Melanocyte of skin (primary cell): ENCODE measurements around the gene GAL3ST3. TPM values are rescaled to one million over a fixed set of nuclear protein-coding genes. Genes with fewer than 3 reads are reported as not detected.

ENCODE experiments used
- total RNA-seq, 2 donors: library from RNA; depleted of rRNA; stranded (reverse); fragments of >200 nt; gene quantifications; 2 replicates each; pipeline ENCODE4 v1.2.3, GENCODE V29; 2012

GAL3ST3 gene
- total RNA-seq, result not detected

GRCh38 chr11:66048547-66049323 is at the start of gene GAL3ST3:
Gene GAL3ST3 (minus strand): TSS chr11:66049161. CDS start chr11:66045415, 3,746 bp downstream.

GRCh38 chr11:66069715-66070603 is 21.0 kb upstream of the GAL3ST3 start, which contains the start of gene PACS1:
Gene PACS1 (plus strand): TSS chr11:66070272. CDS start chr11:66070487, 215 bp downstream.

GRCh38 chr11:66051766-66052663 is 3.1 kb upstream of the GAL3ST3 start, which contains the start of gene SF3B2:
Gene SF3B2 (plus strand): TSS chr11:66052364. CDS start chr11:66052385, 21 bp downstream.

GRCh38 chr11:66026017-66026529 is 22.9 kb downstream of the GAL3ST3 start, which contains the start of gene CATSPER1:
Gene CATSPER1 (minus strand): TSS chr11:66026479. CDS start chr11:66026379, 100 bp downstream.

GRCh38 chr11:66011785-66012303 is 37.1 kb downstream of the GAL3ST3 start, which contains the start of gene CST6:
Gene CST6 (plus strand): TSS chr11:66012008. CDS start chr11:66012045, 37 bp downstream.

GRCh38 chr11:66001942-66002647 is 46.9 kb downstream of the GAL3ST3 start, which contains the start of the genes BANF1 and EIF1AD:
Gene BANF1 (plus strand): TSS chr11:66002503. CDS start chr11:66003251, 748 bp downstream.
Gene EIF1AD (minus strand): TSS chr11:66002157. CDS start chr11:66000389, 1,768 bp downstream.

Other genes with a start within 250 kb of the GAL3ST3 start
- 1 to 10 TPM in 1 of 2 donors, under 1 TPM in 1; 0.69 to 2.3 TPM for gene SNX32, start 215.2 kb downstream of the GAL3ST3 start, total RNA-seq
- 1,000 to 10,000 TPM; 1,026 to 1,378 TPM for gene CFL1, start 191.0 kb downstream of the GAL3ST3 start, total RNA-seq
- 10 to 100 TPM; 37.9 to 51.0 TPM for gene MUS81, start 188.7 kb downstream of the GAL3ST3 start, total RNA-seq
- 1 to 10 TPM; 4.3 to 6.5 TPM for gene EFEMP2, start 176.4 kb downstream of the GAL3ST3 start, total RNA-seq
- not detected for gene CTSW, start 169.3 kb downstream of the GAL3ST3 start, total RNA-seq
- 100 to 1,000 TPM; 126 to 165 TPM for gene FIBP, start 160.7 kb downstream of the GAL3ST3 start, total RNA-seq
- gene CCDC85B, start 158.5 kb downstream of the GAL3ST3 start, total RNA-seq, result 10 to 100 TPM; 24.8 to 28.6 TPM
- 10 to 100 TPM in 1 of 2 donors, 1 to 10 TPM in 1; 1.4 to 39.6 TPM for gene FOSL1, start 148.8 kb downstream of the GAL3ST3 start, total RNA-seq
- 10 to 100 TPM; 13.8 to 14.3 TPM for gene C11orf68, start 130.1 kb downstream of the GAL3ST3 start, total RNA-seq
- gene DRAP1, start 129.7 kb downstream of the GAL3ST3 start, total RNA-seq, result 100 to 1,000 TPM in 1 of 2 donors, 10 to 100 TPM in 1; 51.3 to 109 TPM
- not detected for gene TSGA10IP, start 103.7 kb downstream of the GAL3ST3 start, total RNA-seq
- 10 to 100 TPM; 27.9 to 30.3 TPM for gene SART1, start 87.4 kb downstream of the GAL3ST3 start, total RNA-seq
- gene EIF1AD, start 47.0 kb downstream of the GAL3ST3 start, total RNA-seq, result 10 to 100 TPM; 28.6 to 52.6 TPM
- 10 to 100 TPM; 10.3 to 27.6 TPM for gene BANF1, start 46.7 kb downstream of the GAL3ST3 start, total RNA-seq
- gene CST6, start 37.2 kb downstream of the GAL3ST3 start, total RNA-seq, result not detected
- gene CATSPER1, start 22.7 kb downstream of the GAL3ST3 start, total RNA-seq, result not detected
- gene SF3B2, start 3.2 kb upstream of the GAL3ST3 start, total RNA-seq, result 100 to 1,000 TPM; 173 to 199 TPM
- 10 to 100 TPM; 18.2 to 22.6 TPM for gene PACS1, start 21.1 kb upstream of the GAL3ST3 start, total RNA-seq
- 10 to 100 TPM; 19.6 to 28.0 TPM for gene KLC2, start 208.5 kb upstream of the GAL3ST3 start, total RNA-seq
- gene RAB1B, start 219.5 kb upstream of the GAL3ST3 start, total RNA-seq, result 100 to 1,000 TPM in 1 of 2 donors, 10 to 100 TPM in 1; 98.4 to 112 TPM
- gene CNIH2, start 229.0 kb upstream of the GAL3ST3 start, total RNA-seq, result under 1 TPM in 1 of 2 donors, not detected in 1; 0.34 TPM
- gene YIF1A, start 240.0 kb upstream of the GAL3ST3 start, total RNA-seq, result 100 to 1,000 TPM; 106 to 147 TPM
- gene TMEM151A, start 242.7 kb upstream of the GAL3ST3 start, total RNA-seq, result under 1 TPM; under 0.01 TPM